Measurements from ENCODE around the gene RNPS1. TPM values are rescaled to one million over a fixed set of nuclear protein-coding genes. Genes with fewer than 3 reads are reported as not detected.
A peak's percentile ranks its signal among the peaks of the same experiment; 100 is the strongest.

The RNPS1 gene
- total RNA-seq, 1 donor: 81.1 TPM

- Histone ChIP-seq H4K20me1 (ENCODE audit: insufficient read depth, low read length) (no peaks in the 10 kb centered on the region), H3K4me1 (ENCODE audit: insufficient read depth, low read length) (no peaks in the 10 kb centered on the region), H3K79me2 (ENCODE audit: insufficient read depth, low read length) (peaks cover 8% of the 10 kb centered on the region), H3K36me3 (ENCODE audit: insufficient read depth, low read length) (no peaks in the 10 kb centered on the region), H3K27ac (ENCODE audit: low read depth, low read length) (no peak overlapping the region), H2AFZ (ENCODE audit: low read length) (no peak overlapping the region), H3K4me2 (ENCODE audit: insufficient read depth, low read length) (no peak overlapping the region), H3K27me3 (ENCODE audit: insufficient read depth, low read length) (peaks cover 30% of the 10 kb centered on the region), H3K9me3 (ENCODE audit: low read depth, low read length) (no peaks in the 10 kb centered on the region), H3K4me3 (ENCODE audit: insufficient read depth, low read length) (no peak overlapping the region)
- DNase-seq (ENCODE audit: insufficient read length, low spot score, missing footprints): peak; percentile 56
- TF ChIP-seq CTCF (IDR thresholded peaks at IDR 0.05; ENCODE audit: extremely low read depth, low read depth, low read length): no peak
Measured at GRCh38 chr16:2275476-2276367, 7.8 kb upstream of the RNPS1 start.

- H3K79me2 ChIP-seq (ENCODE audit: insufficient read depth, low read length): peaks cover 26% of the 10 kb centered on the region
- no peak overlapping the region for H3K4me2 ChIP-seq (ENCODE audit: insufficient read depth, low read length)
- H3K9me3 ChIP-seq (ENCODE audit: low read depth, low read length): no peaks in the 10 kb centered on the region
- H3K4me1 ChIP-seq (ENCODE audit: insufficient read depth, low read length): peaks cover 10% of the 10 kb centered on the region
- peaks cover 8% of the 10 kb centered on the region for H4K20me1 ChIP-seq (ENCODE audit: insufficient read depth, low read length)
- no peak for DNase-seq (ENCODE audit: insufficient read length, low spot score, missing footprints)
- no peak overlapping the region for H3K4me3 ChIP-seq (ENCODE audit: insufficient read depth, low read length)
- TF ChIP-seq CTCF (IDR thresholded peaks at IDR 0.05; ENCODE audit: extremely low read depth, low read depth, low read length): no peak
- H2AFZ ChIP-seq (ENCODE audit: low read length): no peak overlapping the region
- no peaks in the 10 kb centered on the region for H3K36me3 ChIP-seq (ENCODE audit: insufficient read depth, low read length)
- H3K27ac ChIP-seq (ENCODE audit: low read depth, low read length): no peak overlapping the region
- peaks cover 21% of the 10 kb centered on the region for H3K27me3 ChIP-seq (ENCODE audit: insufficient read depth, low read length)
Measured at GRCh38 chr16:2273931-2274330, 6.0 kb upstream of the RNPS1 start.

- Histone ChIP-seq H4K20me1 (ENCODE audit: insufficient read depth, low read length) (peaks cover 8% of the 10 kb centered on the region), H3K36me3 (ENCODE audit: insufficient read depth, low read length) (no peaks in the 10 kb centered on the region), H3K27me3 (ENCODE audit: insufficient read depth, low read length) (peaks cover 21% of the 10 kb centered on the region), H3K4me1 (ENCODE audit: insufficient read depth, low read length) (peaks cover 10% of the 10 kb centered on the region), H3K4me2 (ENCODE audit: insufficient read depth, low read length) (no peak overlapping the region), H3K4me3 (ENCODE audit: insufficient read depth, low read length) (no peak overlapping the region), H3K27ac (ENCODE audit: low read depth, low read length) (no peak overlapping the region), H3K9me3 (ENCODE audit: low read depth, low read length) (no peaks in the 10 kb centered on the region), H3K79me2 (ENCODE audit: insufficient read depth, low read length) (peaks cover 26% of the 10 kb centered on the region), H2AFZ (ENCODE audit: low read length) (no peak overlapping the region)
- peak; percentile 56 for DNase-seq (ENCODE audit: insufficient read length, low spot score, missing footprints)
- TF ChIP-seq CTCF (IDR thresholded peaks at IDR 0.05; ENCODE audit: extremely low read depth, low read depth, low read length): no peak
Measured at GRCh38 chr16:2273484-2273883, 5.6 kb upstream of the RNPS1 start.

- peak; percentile 59 for DNase-seq (ENCODE audit: insufficient read length, low spot score, missing footprints)
- no peak overlapping the region for H3K4me3 ChIP-seq (ENCODE audit: insufficient read depth, low read length)
- no peaks in the 10 kb centered on the region for H3K36me3 ChIP-seq (ENCODE audit: insufficient read depth, low read length)
- H2AFZ ChIP-seq (ENCODE audit: low read length): no peak overlapping the region
- no peak for TF ChIP-seq CTCF (IDR thresholded peaks at IDR 0.05; ENCODE audit: extremely low read depth, low read depth, low read length)
- H3K4me1 ChIP-seq (ENCODE audit: insufficient read depth, low read length): peaks cover 10% of the 10 kb centered on the region
- no peaks in the 10 kb centered on the region for H3K9me3 ChIP-seq (ENCODE audit: low read depth, low read length)
- H3K79me2 ChIP-seq (ENCODE audit: insufficient read depth, low read length): peaks cover 35% of the 10 kb centered on the region
- H3K27me3 ChIP-seq (ENCODE audit: insufficient read depth, low read length): peaks cover 12% of the 10 kb centered on the region
- H4K20me1 ChIP-seq (ENCODE audit: insufficient read depth, low read length): peaks cover 9% of the 10 kb centered on the region
- no peak overlapping the region for H3K4me2 ChIP-seq (ENCODE audit: insufficient read depth, low read length)
- H3K27ac ChIP-seq (ENCODE audit: low read depth, low read length): no peak overlapping the region
Measured at GRCh38 chr16:2271848-2272461, 4.0 kb upstream of the RNPS1 start.

All from osteoblast (primary cell).